DND-41 (cell line): ENCODE measurements around the gene COL13A1.

ENCODE experiments used
- ATAC-seq: fragments of 200-7000 bp; cut with Tn5 transposase; 3 replicates; pipeline ENCODE4 v1.9.1; 2021; ENCODE audit warnings: low read depth; ENCODE audit not compliant: insufficient read depth
- DNase-seq: peaks from one replicate; pipeline ENCODE4 v3.0.0-alpha.2; 2020
- H2AFZ ChIP-seq: 2 replicates; pipeline ENCODE4 v1.6.0; 2012; ENCODE audit warnings: low read depth, low read length
- H3K27ac ChIP-seq: 2 replicates; pipeline ENCODE4 v1.5.1; 2012; ENCODE audit warnings: low read length, inconsistent platforms
- H3K27me3 ChIP-seq: fragments of 200-600 bp; sonication (generic); 2 replicates; pipeline ENCODE4 v1.6.0; 2012; ENCODE audit warnings: low read length, mild to moderate bottlenecking, inconsistent platforms; ENCODE audit not compliant: insufficient read depth, poor library complexity
- H3K36me3 ChIP-seq: 2 replicates; pipeline ENCODE4 v1.5.1; 2012; ENCODE audit warnings: low read length, inconsistent platforms; ENCODE audit not compliant: insufficient read depth
- H3K4me1 ChIP-seq: 2 replicates; pipeline ENCODE4 v1.5.1; 2012; ENCODE audit warnings: mild to moderate bottlenecking, low read length; ENCODE audit not compliant: insufficient read depth
- H3K4me2 ChIP-seq: 2 replicates; pipeline ENCODE4 v1.6.0; 2012; ENCODE audit warnings: mild to moderate bottlenecking, moderate library complexity, low read length, inconsistent platforms; ENCODE audit not compliant: insufficient read depth
- H3K4me3 ChIP-seq, 2 experiments: fragments of 200-600 bp in 1 of 2; shearing (Covaris generic) in 1 of 2; 2 replicates each; pipeline ENCODE4 v1.5.1; 2012 to 2016; ENCODE audit warnings: inconsistent platforms in 2 of 2, low read length in 2 of 2, mild to moderate bottlenecking in 2 of 2, low read depth in 1 of 2, moderate library complexity in 1 of 2
- H3K79me2 ChIP-seq: 2 replicates; pipeline ENCODE4 v1.6.0; 2012; ENCODE audit warnings: low read length, inconsistent platforms; ENCODE audit not compliant: insufficient read depth
- H3K9ac ChIP-seq: 2 replicates; pipeline ENCODE4 v1.6.0; 2012; ENCODE audit warnings: low read depth, mild to moderate bottlenecking, inconsistent platforms, low read length, moderate library complexity
- H3K9me3 ChIP-seq: 2 replicates; pipeline ENCODE4 v1.5.1; 2012; ENCODE audit warnings: low read length, moderate library complexity, mild to moderate bottlenecking, inconsistent platforms; ENCODE audit not compliant: insufficient read depth, severe bottlenecking
- H4K20me1 ChIP-seq: 2 replicates; pipeline ENCODE4 v1.6.0; 2012; ENCODE audit warnings: low read length; ENCODE audit not compliant: insufficient read depth
- EZH2 ChIP-seq: IDR thresholded peaks from 3 replicates; pipeline ENCODE4 v1.6.1; 2012; ENCODE audit warnings: borderline replicate concordance, low read depth, mild to moderate bottlenecking, moderate library complexity, low read length, inconsistent platforms; ENCODE audit not compliant: severe bottlenecking
- TF ChIP-seq, protein P1 (sequence below): IDR thresholded peaks from 2 replicates; pipeline ENCODE4 v1.5.1; 2012; ENCODE audit warnings: borderline replicate concordance, low read length, moderate library complexity, mild to moderate bottlenecking; ENCODE audit not compliant: poor library complexity, severe bottlenecking; ENCODE audit errors: extremely low read depth

COL13A1 gene

DNA sequence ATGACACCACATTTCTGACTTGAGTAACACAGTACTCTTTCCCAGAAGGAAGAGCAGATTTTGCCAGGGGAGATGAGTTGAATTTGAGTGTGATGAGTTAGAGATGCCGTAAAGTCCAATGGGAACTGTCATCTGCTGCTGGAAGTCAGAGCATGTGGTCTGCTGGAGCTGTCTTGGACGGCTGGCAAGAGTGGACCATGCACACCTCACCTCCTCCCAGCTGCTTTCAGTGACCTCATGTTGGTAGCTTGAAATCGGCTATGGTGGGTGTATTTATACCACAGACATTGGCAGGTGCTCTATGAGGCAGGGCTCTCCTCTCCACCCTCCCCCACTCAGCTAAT lies 82.3 kb downstream of the COL13A1 start:
- no peak for ATAC-seq
- Histone ChIP-seq H3K79me2 (no peaks in the 10 kb centered on the region), H3K27ac (no peak overlapping the region), H3K36me3 (no peaks in the 10 kb centered on the region), H3K9ac (no peak overlapping the region), H3K27me3 (peaks cover 13% of the 10 kb centered on the region), H3K9me3 (no peaks in the 10 kb centered on the region), H2AFZ (no peak overlapping the region), H3K4me3 (no peak overlapping the region), H3K4me1 (no peaks in the 10 kb centered on the region), H4K20me1 (0 out of 2 replicates have a peak, but pooled peaks cover 3% of the 10 kb centered on the region), H3K4me2 (no peak overlapping the region)
- TF ChIP-seq, protein P1, sequence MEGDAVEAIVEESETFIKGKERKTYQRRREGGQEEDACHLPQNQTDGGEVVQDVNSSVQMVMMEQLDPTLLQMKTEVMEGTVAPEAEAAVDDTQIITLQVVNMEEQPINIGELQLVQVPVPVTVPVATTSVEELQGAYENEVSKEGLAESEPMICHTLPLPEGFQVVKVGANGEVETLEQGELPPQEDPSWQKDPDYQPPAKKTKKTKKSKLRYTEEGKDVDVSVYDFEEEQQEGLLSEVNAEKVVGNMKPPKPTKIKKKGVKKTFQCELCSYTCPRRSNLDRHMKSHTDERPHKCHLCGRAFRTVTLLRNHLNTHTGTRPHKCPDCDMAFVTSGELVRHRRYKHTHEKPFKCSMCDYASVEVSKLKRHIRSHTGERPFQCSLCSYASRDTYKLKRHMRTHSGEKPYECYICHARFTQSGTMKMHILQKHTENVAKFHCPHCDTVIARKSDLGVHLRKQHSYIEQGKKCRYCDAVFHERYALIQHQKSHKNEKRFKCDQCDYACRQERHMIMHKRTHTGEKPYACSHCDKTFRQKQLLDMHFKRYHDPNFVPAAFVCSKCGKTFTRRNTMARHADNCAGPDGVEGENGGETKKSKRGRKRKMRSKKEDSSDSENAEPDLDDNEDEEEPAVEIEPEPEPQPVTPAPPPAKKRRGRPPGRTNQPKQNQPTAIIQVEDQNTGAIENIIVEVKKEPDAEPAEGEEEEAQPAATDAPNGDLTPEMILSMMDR, result no peak
- no peak for TF ChIP-seq EZH2
- no peak for DNase-seq

DNA sequence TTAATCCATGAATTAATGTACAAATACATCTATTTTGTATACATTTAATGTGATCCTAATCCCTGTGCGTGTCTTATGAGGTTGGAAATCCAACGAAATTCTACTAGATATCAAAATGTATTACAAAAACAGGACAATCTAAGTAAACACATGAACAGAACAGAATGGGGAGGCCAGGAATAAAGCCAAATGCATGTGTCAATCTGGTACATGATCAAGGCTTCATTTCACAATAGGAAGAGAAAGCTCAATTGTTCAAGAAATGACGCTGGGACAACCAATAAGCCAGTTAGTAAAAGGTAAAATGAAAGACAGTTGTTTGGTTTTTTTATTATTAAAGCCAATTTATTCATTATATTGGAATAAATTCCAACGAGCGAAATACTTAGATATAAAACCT lies 83.0 kb downstream of the COL13A1 start:
- Histone ChIP-seq H2AFZ (no peak overlapping the region), H3K27ac (no peak overlapping the region), H3K9me3 (no peaks in the 10 kb centered on the region), H3K9ac (no peak overlapping the region), H3K27me3 (peaks cover 9% of the 10 kb centered on the region), H4K20me1 (0 out of 2 replicates have a peak, but pooled peaks cover 3% of the 10 kb centered on the region), H3K4me1 (no peaks in the 10 kb centered on the region), H3K4me3 (no peak overlapping the region), H3K79me2 (no peaks in the 10 kb centered on the region), H3K36me3 (no peaks in the 10 kb centered on the region), H3K4me2 (no peak overlapping the region)
- no peak for DNase-seq
- no peak for ATAC-seq
- TF ChIP-seq, protein P1, result no peak
- TF ChIP-seq EZH2, result no peak

DNA sequence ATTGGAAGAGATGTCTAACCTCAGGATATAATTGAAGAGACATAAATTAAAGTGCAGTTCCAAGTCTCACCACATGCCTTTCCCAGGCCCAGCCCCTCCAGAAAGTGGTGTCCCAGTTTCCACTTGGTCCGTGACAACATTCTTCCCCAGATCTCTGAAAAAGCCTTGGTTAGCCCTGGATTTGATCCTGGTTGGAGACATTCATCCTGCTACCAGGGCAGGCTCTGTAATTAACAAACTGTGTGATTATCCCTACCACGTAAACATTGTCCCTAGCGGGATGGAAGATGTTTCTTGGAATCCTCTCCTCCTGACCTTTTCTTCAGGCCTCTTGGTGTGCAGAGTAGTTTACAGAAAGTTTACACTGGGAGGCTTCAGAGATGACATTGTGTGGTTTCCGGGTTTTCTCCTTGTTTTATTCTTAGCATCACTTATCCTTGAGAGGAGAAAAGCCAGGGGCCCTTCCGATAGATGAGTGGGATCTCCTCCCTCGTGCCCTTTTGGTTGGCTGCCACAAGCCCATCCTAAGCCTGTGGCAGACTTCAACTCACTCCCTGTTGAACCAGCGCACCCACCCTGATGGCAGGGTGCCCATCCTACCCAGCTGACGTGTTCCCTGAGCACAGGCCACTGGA lies 83.8 kb downstream of the COL13A1 start:
- Histone ChIP-seq H3K4me3 (no peak overlapping the region), H3K4me1 (no peaks in the 10 kb centered on the region), H3K9me3 (no peaks in the 10 kb centered on the region), H2AFZ (no peak overlapping the region), H3K9ac (no peak overlapping the region), H3K27me3 (peaks cover 8% of the 10 kb centered on the region), H3K4me2 (no peak overlapping the region), H3K79me2 (no peaks in the 10 kb centered on the region), H3K27ac (no peak overlapping the region), H3K36me3 (no peaks in the 10 kb centered on the region), H4K20me1 (0 out of 2 replicates have a peak, but pooled peaks cover 3% of the 10 kb centered on the region)
- DNase-seq (no peak), ATAC-seq (no peak)
- TF ChIP-seq, protein P1, result peak; percentile 36
- TF ChIP-seq EZH2, result no peak
